GM23338 (cell line): ENCODE data around the gene CNIH3. TPM values are rescaled to one million over a fixed set of nuclear protein-coding genes. Genes with fewer than 3 reads are reported as not detected.

ENCODE experiments used
- ATAC-seq: fragments of 200-7000 bp; cut with Tn5 transposase; 3 replicates; pipeline ENCODE4 v1.9.1; 2020
- DNase-seq: peaks from one replicate; pipeline ENCODE4 v3.0.0-alpha.2; 2015; ENCODE audit warnings: low spot score
- H2AFZ ChIP-seq: fragments of 200-600 bp; sonication (generic); 2 replicates; pipeline ENCODE4 v1.8.0; 2016; ENCODE audit warnings: antibody characterized with exemption, mild to moderate bottlenecking, moderate library complexity
- H3F3A ChIP-seq: fragments of 200-600 bp; sonication (generic); replicated peaks from 2 replicates; pipeline ENCODE4 v1.8.0; 2017; ENCODE audit warnings: antibody characterized with exemption, mixed run types, low read depth
- H3K27ac ChIP-seq: fragments of 200-600 bp; sonication (generic); 2 replicates; pipeline ENCODE4 v1.6.1; 2016; ENCODE audit warnings: low read depth
- H3K27me3 ChIP-seq: fragments of 200-600 bp; sonication (generic); 2 replicates; pipeline ENCODE4 v1.8.0; 2016; ENCODE audit warnings: mild to moderate bottlenecking, mixed run types, moderate library complexity; ENCODE audit not compliant: insufficient read depth
- H3K36me3 ChIP-seq: fragments of 200-600 bp; sonication (generic); 2 replicates; pipeline ENCODE4 v1.8.0; 2016; ENCODE audit warnings: mild to moderate bottlenecking; ENCODE audit not compliant: insufficient read depth
- H3K4me1 ChIP-seq: fragments of 200-600 bp; sonication (generic); 2 replicates; pipeline ENCODE4 v1.8.0; 2016; ENCODE audit warnings: mild to moderate bottlenecking, moderate library complexity; ENCODE audit not compliant: insufficient read depth
- H3K4me2 ChIP-seq: fragments of 200-600 bp; sonication (generic); 2 replicates; pipeline ENCODE4 v1.7.1; 2017; ENCODE audit warnings: mixed run types
- H3K4me3 ChIP-seq: fragments of 200-600 bp; sonication (generic); 2 replicates; pipeline ENCODE4 v1.6.1; 2016; ENCODE audit warnings: mixed run types
- H3K79me2 ChIP-seq: fragments of 200-600 bp; sonication (generic); replicated peaks from 2 replicates; pipeline ENCODE4 v1.8.0; 2017; ENCODE audit warnings: mild to moderate bottlenecking; ENCODE audit not compliant: insufficient read depth
- H3K9me2 ChIP-seq: fragments of 200-600 bp; sonication (generic); 2 replicates; pipeline ENCODE4 v1.8.0; 2017; ENCODE audit not compliant: insufficient read depth
- H4K20me1 ChIP-seq: fragments of 200-600 bp; sonication (generic); replicated peaks from 2 replicates; pipeline ENCODE4 v1.8.0; 2017; ENCODE audit warnings: mild to moderate bottlenecking; ENCODE audit not compliant: insufficient read depth
- H3K27ac Mint-ChIP-seq: 2 replicates; pipeline ENCODE4 v1.8.0; 2020; ENCODE audit warnings: inconsistent platforms, mild to moderate bottlenecking, moderate library complexity, mixed read lengths
- H3K27me3 Mint-ChIP-seq: 3 replicates; pipeline ENCODE4 v1.8.0; 2022; ENCODE audit warnings: low read depth, mild to moderate bottlenecking, moderate library complexity, mixed read lengths, inconsistent platforms; ENCODE audit not compliant: insufficient read depth, poor library complexity
- H3K36me3 Mint-ChIP-seq: 3 replicates; pipeline ENCODE4 v1.8.0; 2021; ENCODE audit warnings: low read depth, mild to moderate bottlenecking, inconsistent platforms, moderate library complexity, mixed read lengths
- H3K4me1 Mint-ChIP-seq: 3 replicates; pipeline ENCODE4 v1.8.0; 2020; ENCODE audit warnings: mild to moderate bottlenecking, inconsistent platforms, mixed read lengths
- H3K4me3 Mint-ChIP-seq: 3 replicates; pipeline ENCODE4 v1.8.0; 2021; ENCODE audit warnings: moderate library complexity, mild to moderate bottlenecking, inconsistent platforms, mixed read lengths
- H3K9me3 Mint-ChIP-seq: 3 replicates; pipeline ENCODE4 v1.8.0; 2020; ENCODE audit warnings: moderate library complexity, mild to moderate bottlenecking, inconsistent platforms, mixed read lengths
- CREB1 ChIP-seq: fragments of 250-450 bp; sonication (Bioruptor Pico); IDR thresholded peaks from 2 replicates; pipeline ENCODE4 v1.5.0; 2020; ENCODE audit warnings: low read depth, mild to moderate bottlenecking, moderate library complexity
- CTCF ChIP-seq, 2 experiments: fragments of 200-600 bp in 1 of 2; sonication (generic) in 1 of 2; conservative IDR thresholded peaks; 2 replicates each; pipeline versions ENCODE4 v1.5.1 to v1.6.1; 2016 to 2017; ENCODE audit warnings: antibody characterized with exemption in 2 of 2, low read depth in 2 of 2, mild to moderate bottlenecking in 2 of 2, moderate library complexity in 1 of 2
- EZH2 ChIP-seq: fragments of 200-600 bp; sonication (generic); IDR thresholded peaks from one replicate; pipeline ENCODE4 v1.8.0; 2017; ENCODE audit warnings: antibody characterized with exemption, mild to moderate bottlenecking, low read depth; ENCODE audit not compliant: unreplicated experiment
- EZH2phosphoT487 ChIP-seq: fragments of 200-600 bp; sonication (generic); IDR thresholded peaks from one replicate; pipeline ENCODE4 v1.8.1; 2018; ENCODE audit warnings: antibody characterized with exemption; ENCODE audit not compliant: unreplicated experiment
- JUNB ChIP-seq: IDR thresholded peaks from one replicate; pipeline ENCODE4 v1.6.1; 2016; ENCODE audit warnings: antibody characterized with exemption; ENCODE audit not compliant: unreplicated experiment
- NANOG ChIP-seq: IDR thresholded peaks from 2 replicates; pipeline ENCODE4 v1.6.1; 2016; ENCODE audit warnings: antibody characterized with exemption, borderline replicate concordance
- POLR2AphosphoS5 ChIP-seq: IDR thresholded peaks from 2 replicates; pipeline ENCODE4 v1.6.1; 2016; ENCODE audit warnings: antibody characterized with exemption, low read depth
- STAT1 ChIP-seq: IDR thresholded peaks from one replicate; pipeline ENCODE4 v1.6.1; 2016; ENCODE audit warnings: antibody characterized with exemption; ENCODE audit not compliant: unreplicated experiment
- ZNF114 ChIP-seq: fragments of 250-450 bp; sonication (Bioruptor Pico); IDR thresholded peaks from 2 replicates; pipeline ENCODE4 v1.5.0; 2020; ENCODE audit warnings: mild to moderate bottlenecking, moderate library complexity
- ZNF331 ChIP-seq: fragments of 250-450 bp; sonication (Bioruptor Pico); IDR thresholded peaks from 2 replicates; pipeline ENCODE4 v1.5.0; 2020; ENCODE audit warnings: low read depth, mild to moderate bottlenecking, moderate library complexity
- ZNF462 ChIP-seq: fragments of 250-450 bp; sonication (Bioruptor Pico); IDR thresholded peaks from 2 replicates; pipeline ENCODE4 v1.5.0; 2020; ENCODE audit warnings: mild to moderate bottlenecking, moderate library complexity
- polyA plus RNA-seq: library from polyadenylated mRNA; unstranded; fragments of >200 nt; fragmentation: Nextera tagmentation; extraction: Ambion mirVana; gene quantifications from 2 replicates; pipeline ENCODE4 v1.2.1, GENCODE V29; 2016
- total RNA-seq: library from RNA; depleted of rRNA; stranded (reverse); fragments of >200 nt; shearing (Covaris generic); gene quantifications from 2 replicates; pipeline ENCODE4 v1.2.3, GENCODE V29; 2014
- TF ChIP-seq, protein P1 (sequence below): IDR thresholded peaks from one replicate; pipeline ENCODE4 v1.6.1; 2018; ENCODE audit warnings: antibody characterized with exemption; ENCODE audit not compliant: unreplicated experiment
- TF ChIP-seq, protein P2 (sequence below): IDR thresholded peaks from 2 replicates; pipeline ENCODE4 v1.6.1; 2016; ENCODE audit warnings: antibody characterized with exemption

CNIH3 gene
- total and polyA plus RNA-seq, 2 experiments from 2014 or later = 3.6 to 5.1 TPM

DNA sequence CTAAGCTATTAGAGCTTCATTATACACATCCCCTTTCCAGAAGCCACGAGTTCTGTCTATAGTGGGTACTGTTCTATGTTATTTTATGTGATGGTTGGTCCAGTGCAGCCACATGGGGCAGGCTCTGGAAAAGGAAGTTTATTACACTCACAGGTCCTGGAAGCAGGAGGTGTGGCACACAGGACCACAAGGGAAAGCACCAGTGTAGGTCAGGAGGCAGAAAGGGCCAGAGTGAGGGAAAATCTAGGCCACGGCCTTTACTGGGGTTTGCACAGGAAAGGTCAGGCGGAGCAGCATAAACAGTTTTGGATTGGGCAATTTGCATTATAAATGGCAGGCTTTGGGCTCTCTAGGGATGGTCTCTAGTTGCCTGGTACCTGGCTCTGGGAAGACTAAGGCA is 21.8 kb upstream of the CNIH3 start:
- Histone ChIP-seq H3K36me3 (no peaks in the 10 kb centered on the region), H3K4me1 (peaks cover 11% of the 10 kb centered on the region), H3K27me3 (no peaks in the 10 kb centered on the region), H3K9me2 (no peaks in the 10 kb centered on the region; the same call in 1 of the 2 replicates), H4K20me1 (no peaks in the 10 kb centered on the region), H3K4me3 (no peak overlapping the region), H3K4me2 (no peak overlapping the region), H3K27ac (no peak overlapping the region), H3F3A (no peaks in the 10 kb centered on the region), H2AFZ (peak overlapping the region; percentile 85), H3K79me2 (no peaks in the 10 kb centered on the region)
- Mint-ChIP-seq H3K27ac (no peak overlapping the region), H3K9me3 (no peaks in the 10 kb centered on the region), H3K4me1 (peaks cover 29% of the 10 kb centered on the region), H3K27me3 (peaks cover 3% of the 10 kb centered on the region), H3K36me3 (no peaks in the 10 kb centered on the region), H3K4me3 (no peak overlapping the region)
- TF ChIP-seq, protein P1, sequence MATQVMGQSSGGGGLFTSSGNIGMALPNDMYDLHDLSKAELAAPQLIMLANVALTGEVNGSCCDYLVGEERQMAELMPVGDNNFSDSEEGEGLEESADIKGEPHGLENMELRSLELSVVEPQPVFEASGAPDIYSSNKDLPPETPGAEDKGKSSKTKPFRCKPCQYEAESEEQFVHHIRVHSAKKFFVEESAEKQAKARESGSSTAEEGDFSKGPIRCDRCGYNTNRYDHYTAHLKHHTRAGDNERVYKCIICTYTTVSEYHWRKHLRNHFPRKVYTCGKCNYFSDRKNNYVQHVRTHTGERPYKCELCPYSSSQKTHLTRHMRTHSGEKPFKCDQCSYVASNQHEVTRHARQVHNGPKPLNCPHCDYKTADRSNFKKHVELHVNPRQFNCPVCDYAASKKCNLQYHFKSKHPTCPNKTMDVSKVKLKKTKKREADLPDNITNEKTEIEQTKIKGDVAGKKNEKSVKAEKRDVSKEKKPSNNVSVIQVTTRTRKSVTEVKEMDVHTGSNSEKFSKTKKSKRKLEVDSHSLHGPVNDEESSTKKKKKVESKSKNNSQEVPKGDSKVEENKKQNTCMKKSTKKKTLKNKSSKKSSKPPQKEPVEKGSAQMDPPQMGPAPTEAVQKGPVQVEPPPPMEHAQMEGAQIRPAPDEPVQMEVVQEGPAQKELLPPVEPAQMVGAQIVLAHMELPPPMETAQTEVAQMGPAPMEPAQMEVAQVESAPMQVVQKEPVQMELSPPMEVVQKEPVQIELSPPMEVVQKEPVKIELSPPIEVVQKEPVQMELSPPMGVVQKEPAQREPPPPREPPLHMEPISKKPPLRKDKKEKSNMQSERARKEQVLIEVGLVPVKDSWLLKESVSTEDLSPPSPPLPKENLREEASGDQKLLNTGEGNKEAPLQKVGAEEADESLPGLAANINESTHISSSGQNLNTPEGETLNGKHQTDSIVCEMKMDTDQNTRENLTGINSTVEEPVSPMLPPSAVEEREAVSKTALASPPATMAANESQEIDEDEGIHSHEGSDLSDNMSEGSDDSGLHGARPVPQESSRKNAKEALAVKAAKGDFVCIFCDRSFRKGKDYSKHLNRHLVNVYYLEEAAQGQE = no peak
- TF ChIP-seq STAT1 = no peak
- TF ChIP-seq CTCF (conservative IDR thresholded peaks at IDR 0.05; ENCODE audit: low read depth in 2 of 2) = no peak
- TF ChIP-seq EZH2 = no peak
- TF ChIP-seq ZNF331 (CRISPR knock-in tag) = no peak
- no peak for TF ChIP-seq CREB1 (CRISPR knock-in tag)
- TF ChIP-seq ZNF114 (CRISPR knock-in tag) = no peak
- no peak for TF ChIP-seq NANOG
- TF ChIP-seq POLR2AphosphoS5 = no peak
- no peak for TF ChIP-seq JUNB
- no peak for TF ChIP-seq ZNF462 (CRISPR knock-in tag)
- TF ChIP-seq, protein P2, sequence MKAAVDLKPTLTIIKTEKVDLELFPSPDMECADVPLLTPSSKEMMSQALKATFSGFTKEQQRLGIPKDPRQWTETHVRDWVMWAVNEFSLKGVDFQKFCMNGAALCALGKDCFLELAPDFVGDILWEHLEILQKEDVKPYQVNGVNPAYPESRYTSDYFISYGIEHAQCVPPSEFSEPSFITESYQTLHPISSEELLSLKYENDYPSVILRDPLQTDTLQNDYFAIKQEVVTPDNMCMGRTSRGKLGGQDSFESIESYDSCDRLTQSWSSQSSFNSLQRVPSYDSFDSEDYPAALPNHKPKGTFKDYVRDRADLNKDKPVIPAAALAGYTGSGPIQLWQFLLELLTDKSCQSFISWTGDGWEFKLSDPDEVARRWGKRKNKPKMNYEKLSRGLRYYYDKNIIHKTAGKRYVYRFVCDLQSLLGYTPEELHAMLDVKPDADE = no peak
- TF ChIP-seq EZH2phosphoT487 = no peak
- ATAC-seq (no peak), DNase-seq (no peak)
